NCI-H510A treated with DMSO at 0.1 percent for 48 hours (cell line): ENCODE results near the gene DCPS.
"Not testable (repeated sequence)": the region's sequence is repeated elsewhere in the genome, so short reads cannot be mapped to it uniquely, and the experiment has no call there.

ENCODE experiments used
- DNase-seq: peaks from one replicate; lab custom pipeline; 2025; lab: John Stamatoyannopoulos, UW

The DCPS gene

DNA sequence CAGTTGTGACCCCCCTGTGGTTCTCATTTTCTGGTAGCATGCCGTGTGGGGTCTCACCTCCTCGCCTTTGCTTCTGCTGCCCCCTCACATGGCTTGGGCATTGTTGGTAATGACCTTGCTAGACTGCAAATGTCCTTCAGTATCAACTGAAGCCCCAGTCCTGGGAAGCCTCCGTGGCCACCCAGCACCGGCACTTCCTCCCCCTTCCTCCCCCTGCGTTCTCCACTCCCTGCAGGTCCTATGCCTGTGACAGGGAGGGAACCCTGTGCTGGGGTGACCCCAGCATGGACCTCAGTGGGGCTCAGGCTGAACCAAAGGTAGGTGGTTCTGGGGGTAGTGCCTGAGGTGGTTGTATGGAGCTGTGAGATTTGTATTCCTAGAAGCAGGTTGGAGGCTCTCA lies 57.5 kb downstream of the DCPS start:
- no peak for DNase-seq

DNA sequence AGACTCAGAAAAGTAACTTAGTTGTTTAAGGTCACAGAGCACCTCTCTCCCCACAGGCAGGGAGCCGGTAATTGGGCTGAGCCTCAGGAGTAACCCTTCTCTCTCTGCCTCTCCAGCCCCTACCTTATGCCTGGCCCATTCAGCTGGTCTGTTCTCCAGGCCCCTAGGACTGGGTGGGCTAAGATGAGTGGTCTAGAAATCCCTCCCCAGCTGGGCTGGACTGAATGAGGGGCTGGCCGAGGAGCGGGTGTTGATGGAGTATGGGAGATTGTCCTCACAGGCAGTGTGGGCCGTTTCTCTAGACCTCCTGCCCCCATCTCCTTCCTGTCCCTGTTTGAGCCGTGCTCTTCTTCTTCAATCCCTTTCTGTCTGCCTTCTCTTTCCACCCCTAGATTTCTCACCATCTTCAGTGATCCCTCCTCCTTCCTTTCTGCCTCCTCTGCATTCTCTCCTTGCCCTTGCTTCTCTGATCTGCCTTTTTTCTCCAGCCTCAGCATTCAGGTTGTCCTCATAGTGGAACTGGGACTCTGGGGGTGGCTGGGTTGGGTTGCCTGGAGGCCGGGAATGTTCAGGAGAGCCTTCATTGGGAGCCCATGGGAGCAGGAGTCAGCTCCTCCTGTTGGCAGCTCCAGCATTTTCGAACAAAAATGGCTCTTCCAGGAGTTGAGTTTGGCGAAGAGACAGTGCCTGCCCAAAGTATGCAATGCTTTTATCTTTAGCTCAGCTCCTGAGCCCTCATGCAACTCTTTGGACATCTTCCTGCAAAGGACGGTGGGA lies 59.2 kb downstream of the DCPS start:
- no peak for DNase-seq

DNA sequence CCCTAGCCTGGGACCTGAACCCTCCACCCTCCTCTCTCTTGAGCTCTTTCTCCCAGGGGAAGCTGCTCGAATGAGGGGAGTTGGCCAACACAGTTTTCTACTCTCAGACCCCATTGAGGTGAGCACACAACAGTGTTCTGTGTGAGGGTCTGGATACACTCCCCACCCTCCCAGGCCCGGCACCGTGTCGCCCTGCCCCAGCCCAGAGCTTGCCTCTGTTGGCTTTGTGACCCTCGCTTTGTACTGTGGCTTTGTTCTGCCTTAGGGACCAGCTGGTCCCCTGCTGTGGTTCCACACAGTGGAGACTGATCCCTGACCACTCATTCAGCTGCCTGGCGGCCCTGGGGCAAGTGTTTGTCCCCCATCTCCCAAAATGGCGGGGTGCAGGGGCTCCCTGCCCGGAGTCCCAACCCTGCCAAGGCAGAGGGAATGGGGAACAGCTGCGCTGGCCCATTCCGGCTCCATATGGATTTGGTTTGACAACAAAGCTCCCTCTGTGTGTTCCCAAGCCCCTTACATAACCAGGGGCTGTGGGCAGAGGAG lies 59.9 kb downstream of the DCPS start:
- no peak for DNase-seq

DNA sequence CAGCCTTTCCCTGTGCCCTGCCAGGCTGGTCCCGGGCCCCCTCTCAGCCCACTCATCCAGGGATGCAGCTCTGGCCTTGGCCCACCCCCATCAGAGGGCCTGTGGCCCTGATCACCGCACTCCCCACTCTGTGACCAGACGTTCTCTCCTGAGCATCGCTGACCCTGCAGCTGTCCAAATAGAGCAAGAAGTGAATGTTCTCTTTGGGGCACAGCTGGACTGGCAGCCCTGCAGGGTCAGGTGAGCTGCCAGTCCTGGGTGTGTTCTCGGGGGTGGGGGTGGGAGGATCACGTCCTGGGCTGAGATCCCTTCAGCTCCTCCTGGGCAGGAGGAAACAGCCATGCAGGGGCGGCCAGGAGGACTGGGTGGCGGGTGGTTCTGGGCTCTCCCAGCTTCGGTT lies 60.9 kb downstream of the DCPS start:
- DNase-seq: not testable (repeated sequence)

DNA sequence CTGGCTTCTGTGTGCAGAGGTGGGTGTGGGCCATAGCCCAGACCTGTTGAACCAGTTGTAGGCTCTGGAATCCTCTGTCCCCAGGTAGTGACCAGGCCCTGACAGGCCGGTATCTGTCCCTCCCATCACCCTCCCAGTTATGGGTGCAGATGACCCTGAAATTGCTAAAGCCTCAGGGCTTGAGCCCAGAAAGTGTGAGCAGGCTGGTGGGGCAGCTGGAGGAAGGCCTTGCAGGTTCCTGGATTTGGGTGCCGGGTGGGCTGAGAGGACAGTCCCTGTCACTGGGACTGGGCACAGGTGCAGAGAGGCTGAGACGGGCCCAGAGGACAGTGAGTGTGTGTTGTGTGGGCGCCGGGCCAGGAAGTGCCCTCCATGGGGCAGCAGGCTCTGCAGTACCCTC lies 61.6 kb downstream of the DCPS start:
- not testable (repeated sequence) for DNase-seq

DNA sequence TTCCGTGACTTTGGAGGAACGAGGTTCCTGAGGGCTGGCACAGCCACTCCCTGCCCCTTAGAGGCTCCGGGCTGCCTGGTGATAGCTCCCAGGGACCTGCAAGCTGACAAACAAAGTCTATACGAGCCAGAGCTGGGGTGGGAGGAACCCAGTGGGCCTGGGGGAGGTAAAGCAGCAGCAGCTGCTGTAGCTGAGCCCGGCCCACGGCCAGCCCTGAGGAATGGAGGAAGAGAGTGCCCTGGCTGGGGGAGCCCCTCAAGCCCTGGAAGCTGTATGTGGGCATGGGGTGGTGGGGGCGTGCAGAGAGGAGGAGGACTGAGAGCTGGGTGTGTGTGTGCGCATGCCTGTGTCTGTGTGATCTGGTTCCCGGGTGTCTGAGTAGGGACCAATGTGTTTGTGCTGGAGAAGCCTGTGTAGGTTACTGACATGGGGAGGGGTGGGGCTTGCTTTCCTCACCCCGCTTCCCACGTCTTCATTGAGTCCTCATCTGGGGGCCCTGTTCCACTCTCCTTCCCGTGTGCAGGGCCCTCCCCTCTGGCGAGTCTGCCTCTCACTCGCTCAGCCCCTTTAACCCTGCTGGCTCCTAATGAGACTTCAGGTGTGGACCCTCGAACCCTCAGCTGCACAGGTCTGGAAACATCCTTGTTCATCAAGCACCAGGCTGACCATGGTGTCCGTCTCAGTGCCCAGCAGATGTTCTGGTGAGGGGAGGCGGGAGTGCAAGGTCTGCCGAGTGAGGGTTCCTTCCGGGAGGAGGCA lies 62.4 kb downstream of the DCPS start:
- no peak for DNase-seq

DNA sequence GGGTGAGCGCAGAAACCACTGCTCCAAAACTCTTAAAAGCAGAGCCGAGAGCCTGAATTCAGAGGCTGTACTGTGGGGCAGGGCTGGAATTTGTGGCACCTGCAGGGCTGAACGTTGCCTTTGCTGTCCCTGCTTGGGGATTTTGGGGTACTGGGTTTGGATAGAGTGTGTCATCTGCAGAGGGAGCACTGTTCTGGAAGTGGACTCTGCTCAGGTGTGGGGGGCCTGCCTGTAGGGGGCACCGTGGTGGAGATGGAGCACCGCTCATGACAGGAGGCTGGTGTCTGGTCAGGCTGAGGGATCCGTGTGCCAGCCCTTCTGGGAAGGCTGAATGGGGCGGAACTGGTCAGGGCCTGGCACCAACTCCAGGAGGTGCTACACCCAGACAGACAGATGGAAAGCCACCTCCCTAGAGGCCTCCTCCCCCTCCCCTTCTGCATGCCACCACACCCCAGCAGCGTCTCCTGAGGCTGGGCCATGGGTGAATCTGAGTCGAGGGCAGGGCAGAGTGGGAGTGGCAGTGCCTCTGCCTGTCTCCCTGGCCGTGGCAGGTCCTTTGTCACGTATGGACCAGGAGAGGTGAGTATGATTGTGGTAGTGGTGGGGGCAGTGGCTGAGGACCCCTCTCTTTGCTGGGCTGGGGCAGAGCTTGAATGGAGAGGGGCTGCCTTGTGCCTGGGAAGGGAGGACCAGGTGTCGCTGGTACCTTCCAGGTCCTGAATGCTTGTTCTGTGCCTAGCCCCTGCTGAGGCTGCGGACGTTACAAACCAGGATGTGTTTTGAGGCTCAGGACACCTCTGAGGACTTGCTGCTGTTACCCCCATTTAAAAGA lies 63.2 kb downstream of the DCPS start:
- DNase-seq: not testable (repeated sequence)

DNA sequence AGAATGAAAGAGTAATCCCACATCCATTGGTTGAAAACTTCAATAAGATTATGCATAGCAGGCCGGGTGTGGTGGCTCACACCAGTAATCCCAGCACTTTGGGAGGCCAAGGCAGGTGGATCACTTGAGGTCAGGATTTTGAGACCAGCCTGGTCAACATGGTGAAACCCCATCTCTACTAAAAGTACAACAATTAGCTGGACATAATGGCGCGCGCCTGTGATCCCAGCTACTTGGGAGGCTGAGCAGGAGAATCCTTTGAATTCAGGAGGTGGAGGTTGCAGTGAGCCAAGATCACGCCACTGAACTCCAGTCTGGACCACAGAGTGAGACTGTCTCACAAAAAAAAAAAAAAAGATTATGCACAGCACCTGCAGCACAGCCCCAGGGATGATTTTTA lies 63.9 kb downstream of the DCPS start:
- DNase-seq: not testable (repeated sequence)

DNA sequence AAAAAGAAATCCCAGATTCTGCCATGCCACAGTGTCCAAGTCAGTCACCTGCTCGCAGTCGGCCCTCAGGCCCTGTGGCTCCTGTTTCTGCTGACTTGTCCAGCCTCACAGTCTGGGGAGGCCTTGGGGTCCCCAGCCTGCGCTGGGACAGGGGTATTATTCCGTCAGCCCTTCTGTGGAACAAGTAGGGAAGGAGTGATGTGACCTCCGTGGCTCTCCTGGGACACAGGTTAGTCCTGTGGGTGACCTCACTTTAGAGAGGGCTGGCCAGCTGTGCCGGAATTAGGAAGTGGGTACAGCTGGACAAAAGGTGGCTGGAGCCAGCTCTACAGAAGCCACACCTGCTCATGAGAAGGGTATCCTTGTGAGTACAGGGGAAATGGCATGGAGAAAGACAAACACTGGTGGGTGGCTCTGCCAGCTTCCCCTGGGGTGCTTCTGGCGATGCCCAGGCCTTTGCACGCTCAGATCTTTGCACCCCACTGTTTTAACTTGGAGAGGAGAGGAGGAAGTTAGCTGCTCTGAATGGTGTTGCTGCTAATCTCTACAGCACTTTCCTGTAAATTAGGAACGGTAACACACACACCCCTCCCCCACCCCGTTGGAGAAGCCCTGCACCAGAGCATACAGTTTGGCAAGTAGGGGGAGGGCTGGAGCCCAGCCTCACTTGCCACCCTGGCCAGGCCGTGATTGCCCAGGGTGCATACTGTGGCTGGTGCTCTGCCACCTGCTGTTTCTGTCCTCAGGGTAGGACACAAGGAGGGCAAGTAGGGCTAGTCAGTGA lies 64.7 kb downstream of the DCPS start:
- DNase-seq: peak; percentile 45

DNA sequence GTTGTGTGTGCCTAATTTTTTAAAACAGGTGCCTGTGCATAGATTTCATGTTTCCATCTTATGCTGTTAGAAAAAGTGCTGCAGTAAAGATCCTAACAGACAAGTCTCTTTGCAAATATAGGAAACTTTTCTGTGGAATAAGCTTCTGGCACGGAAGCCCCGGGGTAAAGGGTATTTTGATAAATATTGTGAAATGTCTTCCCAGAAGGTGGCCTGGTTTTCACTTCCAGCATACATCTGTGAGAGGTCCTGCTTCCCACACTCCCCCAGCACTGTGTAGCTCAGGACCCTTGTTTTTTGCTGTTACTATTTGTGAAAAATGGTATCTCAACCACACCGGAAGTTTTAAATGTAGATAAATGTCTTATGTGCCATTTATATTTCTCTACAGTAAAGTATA lies 66.2 kb downstream of the DCPS start:
- DNase-seq: no peak

DNA sequence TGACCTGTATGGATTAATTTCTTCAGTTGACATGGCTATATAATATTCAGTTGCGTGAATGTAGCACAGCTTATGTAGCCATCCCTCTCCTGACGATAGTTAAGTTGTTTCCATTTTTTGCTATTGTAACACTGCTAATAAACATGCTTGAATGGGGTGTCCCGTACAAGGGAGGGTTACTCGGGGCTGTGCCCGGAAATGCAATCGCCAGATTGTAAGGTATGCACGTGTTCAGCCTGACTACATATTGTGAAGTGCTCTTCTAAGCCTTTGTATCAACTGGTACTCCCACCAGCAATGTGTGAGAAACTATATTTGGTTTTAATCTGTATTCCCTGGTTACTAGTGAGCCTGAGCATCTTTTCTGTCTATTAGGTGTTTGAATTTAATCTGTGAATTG lies 67.7 kb downstream of the DCPS start:
- DNase-seq: no peak

DNA sequence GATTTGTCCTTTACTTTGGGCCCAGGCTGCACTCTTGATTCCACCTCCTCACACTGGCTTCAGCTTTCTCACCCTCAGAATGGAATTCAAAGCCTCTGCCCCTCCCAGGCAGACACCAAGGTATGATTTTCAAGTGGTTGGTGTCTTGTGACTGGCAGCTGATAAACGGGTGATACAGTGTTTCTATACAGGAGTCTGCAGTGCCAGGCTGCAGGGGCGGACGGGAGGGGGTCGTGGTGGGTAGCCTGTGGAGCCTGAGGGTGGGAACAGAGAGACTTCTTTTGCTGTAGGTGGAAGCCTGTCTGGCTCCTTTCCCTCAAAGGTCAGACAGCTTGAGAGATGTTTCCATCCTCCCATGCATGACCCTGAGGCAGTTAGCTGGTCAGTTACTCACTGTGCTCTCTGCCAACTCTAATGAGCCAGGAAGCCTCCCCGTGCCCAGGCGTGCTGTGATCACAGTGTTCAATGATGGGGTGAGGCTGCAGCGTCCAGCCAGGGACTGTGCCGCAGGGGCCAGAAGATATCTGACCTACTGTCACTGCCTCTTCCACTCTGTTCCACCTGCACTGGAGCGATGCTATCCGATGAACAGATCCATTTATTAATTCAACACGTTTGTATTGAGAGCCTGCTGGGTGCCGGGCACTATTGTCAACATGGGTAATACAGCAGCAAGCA lies 69.7 kb downstream of the DCPS start:
- peak; percentile 50 for DNase-seq

DNA sequence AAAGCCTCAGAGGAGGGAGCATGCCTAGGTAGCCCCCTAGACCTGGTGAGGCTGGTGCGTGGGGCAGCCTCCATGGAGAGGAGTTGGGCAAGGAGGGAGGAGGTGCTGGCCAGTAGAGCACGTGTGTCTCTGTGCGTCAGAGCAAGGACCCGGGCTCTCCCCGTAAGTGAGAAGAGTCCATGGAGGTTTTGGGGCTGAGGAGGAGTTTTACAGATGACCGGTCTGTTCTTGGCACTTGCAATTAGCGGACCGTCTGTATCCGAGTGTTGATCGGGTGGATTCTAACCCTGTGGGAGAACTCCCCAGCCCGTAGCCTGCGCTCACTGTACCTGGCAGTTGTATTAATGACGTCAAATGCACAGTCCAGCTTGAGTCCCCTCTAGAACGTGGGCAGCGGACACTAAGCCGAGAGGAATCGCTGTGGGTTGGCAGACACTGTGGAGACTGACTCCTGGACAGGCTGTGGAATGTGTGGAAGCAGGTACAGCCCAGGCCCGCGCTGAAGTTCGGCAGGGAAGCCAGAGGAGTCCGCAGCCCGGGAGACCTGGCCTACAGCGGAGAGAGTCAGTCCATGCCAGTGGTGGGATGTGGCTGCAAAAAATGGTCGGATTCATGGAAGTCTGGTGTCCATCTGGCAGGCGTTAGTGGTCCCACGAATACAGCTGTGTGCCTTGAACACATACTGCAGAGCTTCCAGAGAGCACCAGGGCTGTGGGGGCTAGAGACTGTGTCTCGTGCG lies 70.9 kb downstream of the DCPS start:
- not testable (repeated sequence) for DNase-seq

DNA sequence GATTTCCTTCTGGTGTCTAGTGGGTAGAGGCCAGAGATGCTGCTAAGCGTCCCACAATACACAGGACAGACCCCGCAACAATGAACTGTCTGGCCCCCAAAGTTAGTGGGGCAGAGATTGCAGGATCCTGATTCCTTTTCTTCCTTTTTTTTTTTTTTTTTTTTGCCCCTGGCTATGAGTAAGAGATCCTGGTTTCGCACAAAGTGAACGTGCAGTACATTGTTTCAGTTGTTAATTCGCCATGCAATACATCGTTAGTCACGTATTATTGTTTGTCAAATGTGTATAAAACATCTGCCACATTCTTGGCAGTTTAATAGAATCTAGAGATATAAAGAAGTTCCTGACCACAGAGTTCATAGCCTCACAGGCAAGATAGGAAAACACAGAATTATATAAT lies 71.9 kb downstream of the DCPS start:
- DNase-seq: no peak

DNA sequence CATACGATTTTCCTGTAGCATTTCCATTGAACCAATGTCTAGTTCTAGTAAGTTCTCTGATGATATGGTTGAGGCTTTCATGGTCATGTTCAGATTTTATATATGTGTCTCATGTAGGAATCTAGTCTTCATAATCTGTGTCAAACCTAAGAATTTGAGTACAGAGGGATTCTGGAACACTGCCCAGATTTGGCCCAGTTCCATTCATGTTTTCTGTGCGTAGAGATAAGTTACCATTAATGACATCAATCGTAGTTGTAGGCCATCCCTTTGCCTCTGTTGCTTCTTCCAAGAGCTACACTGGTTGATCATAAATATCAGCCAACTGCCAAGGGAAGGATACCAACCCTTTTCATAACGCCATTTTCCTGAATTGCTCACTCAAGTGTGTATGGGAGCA lies 74.9 kb downstream of the DCPS start:
- no peak for DNase-seq

DNA sequence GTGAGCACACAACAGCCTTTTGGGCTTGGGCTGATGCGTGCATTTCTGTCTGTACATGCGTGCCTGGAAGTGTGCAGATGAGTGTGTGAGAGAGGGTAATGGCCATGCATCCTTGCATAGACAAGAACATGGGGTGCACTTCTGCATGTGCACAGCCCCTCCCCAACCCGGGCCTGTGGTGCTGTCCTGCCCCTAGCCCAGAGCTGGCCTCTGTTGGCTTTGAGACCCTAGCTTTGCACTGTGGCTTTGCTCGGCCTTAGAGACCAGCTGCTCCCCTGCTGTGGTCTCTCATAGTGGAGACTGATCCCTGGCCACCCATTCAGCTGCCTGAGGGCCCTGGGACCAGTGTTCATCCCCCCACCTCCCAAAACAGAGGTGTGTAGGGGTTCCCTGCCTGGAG lies 77.0 kb downstream of the DCPS start:
- DNase-seq: no peak

DNA sequence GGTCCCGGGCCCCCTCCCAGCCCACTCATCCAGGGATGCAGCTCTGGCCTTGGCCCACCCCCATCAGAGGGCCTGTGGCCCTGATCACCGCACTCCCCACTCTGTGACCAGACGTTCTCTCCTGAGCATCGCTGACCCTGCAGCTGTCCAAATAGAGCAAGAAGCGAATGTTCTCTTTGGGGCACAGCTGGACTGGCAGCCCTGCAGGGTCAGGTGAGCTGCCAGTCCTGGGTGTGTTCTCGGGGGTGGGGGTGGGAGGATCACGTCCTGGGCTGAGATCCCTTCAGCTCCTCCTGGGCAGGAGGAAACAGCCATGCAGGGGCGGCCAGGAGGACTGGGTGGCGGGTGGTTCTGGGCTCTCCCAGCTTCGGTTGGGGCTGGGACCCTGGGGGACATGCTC lies 78.1 kb downstream of the DCPS start:
- DNase-seq: not testable (repeated sequence)

DNA sequence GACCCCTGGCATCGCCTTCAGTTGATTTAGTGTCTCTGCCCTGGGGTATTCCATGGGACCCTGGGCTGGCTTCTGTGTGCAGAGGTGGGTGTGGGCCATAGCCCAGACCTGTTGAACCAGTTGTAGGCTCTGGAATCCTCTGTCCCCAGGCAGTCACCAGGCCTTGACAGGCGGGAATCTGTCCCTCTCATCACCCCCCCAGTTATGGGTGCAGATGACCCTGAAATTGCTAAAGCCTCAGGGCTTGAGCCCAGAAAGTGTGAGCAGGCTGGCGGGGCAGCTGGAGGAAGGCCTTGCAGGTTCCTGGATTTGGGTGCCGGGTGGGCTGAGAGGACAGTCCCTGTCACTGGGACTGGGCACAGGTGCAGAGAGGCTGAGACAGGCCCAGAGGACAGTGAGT lies 78.8 kb downstream of the DCPS start:
- not testable (repeated sequence) for DNase-seq

DNA sequence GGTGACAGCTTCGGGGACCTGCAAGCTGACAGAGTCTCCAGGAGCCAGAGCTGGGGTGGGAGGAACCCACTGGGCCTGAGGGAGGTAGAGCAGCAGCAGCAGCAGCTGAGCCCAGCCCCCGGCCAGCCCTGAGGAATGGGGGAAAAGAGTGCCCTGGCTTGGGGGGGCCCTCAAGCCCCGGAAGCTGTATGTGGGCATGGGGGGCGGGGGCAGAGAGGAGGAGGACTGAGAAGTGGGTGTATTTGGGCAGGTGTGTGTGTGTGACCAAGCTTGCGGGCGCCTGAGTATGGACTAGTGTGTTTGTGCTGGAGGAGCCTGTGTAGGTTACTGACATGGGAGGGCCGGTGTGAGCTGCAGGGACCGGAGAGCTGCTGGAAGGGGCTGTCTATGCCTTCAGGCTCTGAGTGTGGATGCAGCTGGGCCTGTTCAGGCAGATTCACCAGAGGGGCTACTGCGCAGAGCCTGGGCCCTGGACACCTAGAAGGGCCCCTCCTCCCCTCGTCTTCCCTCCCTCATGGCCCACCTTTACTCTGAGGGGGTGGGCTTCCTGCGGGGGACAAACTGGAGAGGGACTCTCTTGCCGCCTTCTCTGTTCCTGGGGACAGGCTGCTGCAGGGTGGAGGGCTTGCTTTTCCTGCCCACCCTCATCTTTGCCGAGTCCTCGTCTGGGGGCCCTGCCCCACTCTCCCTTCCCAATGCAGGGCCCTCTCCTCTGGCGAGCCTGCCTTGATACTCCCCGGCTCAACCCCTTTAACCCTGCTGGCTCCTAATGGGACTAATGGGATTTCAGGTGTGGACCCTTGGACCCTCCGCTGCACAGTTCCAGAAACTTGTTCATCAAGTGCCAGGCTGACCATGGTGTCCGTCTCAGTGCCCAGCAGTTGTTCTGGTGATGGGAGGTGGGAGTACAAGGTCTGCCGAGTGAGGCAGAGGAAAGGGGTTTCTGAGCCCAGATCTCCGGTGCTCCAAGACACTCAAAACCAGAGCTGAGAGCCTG lies 79.8 kb downstream of the DCPS start:
- no peak for DNase-seq
